T-helper 1 cell (primary cell): ENCODE data around the gene AGAP1.
A peak's percentile ranks its signal among the peaks of the same experiment; 100 is the strongest.

Experiments
- DNase-seq, 5 donors: peaks; one replicate each; pipeline ENCODE4 v3.0.0-alpha.2; 2012 to 2020

The AGAP1 gene

DNA sequence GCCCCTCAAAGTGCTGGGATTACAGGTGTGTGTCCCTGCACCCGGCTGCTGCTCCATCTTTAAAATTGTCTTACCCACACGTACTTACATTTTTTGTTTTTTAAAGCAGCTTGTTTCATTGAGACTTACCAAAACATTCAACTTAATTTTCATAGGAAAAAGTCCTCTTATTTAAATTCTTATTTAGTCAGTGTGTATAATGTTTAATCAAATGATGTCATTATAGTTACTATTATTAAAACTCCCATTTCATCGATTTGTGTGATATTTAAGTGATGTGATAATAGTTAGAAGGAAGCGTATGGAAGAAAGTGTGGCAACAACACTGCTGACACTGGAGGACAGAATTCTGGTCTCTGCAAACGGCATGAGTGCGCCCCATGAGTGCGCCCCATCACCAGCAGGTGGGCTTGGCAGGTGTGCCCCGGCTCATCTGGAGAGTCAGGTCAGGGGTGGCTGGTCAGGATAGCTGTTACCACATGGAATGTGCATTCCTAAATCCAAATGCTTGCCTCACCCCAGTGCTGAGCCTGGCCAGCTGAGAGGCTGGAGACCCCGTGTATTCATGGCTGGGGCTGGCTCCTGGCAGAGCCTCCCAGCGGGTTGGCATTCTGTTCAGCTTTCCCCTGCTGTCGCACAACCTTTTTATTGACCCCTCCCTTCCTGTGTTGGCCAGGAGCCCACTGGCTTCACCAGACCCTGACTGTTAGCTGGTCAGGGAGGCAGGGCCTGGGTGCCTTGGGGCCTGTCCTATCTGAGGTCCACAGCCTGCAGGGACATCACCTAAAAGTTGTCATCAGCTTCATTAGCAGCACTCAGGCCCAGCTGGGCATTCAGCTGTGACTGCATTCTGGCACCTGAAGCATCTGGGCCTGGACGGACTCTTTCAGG, 79.7 kb downstream of the AGAP1 start:
- DNase-seq, result no peak

DNA sequence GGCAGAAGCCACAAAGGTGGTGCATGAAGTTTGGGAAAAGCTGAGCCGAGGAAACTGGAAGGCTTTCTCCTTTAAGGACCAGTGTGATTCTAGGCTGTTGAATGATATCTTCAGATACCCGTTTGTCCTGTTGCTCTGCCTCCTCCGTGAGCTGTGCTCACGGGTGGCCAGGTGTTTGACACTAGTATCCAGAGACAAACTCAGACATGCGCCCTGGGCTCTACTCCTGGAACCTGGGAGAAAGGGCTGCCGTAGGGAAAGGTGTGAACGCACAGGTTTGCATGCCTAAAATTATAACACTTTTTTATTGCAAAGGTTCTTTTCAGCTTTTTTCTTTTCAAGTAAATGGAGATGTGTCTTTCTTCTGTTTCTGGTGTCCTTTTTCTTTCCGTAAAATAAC, 81.6 kb downstream of the AGAP1 start:
- no peak for DNase-seq

DNA sequence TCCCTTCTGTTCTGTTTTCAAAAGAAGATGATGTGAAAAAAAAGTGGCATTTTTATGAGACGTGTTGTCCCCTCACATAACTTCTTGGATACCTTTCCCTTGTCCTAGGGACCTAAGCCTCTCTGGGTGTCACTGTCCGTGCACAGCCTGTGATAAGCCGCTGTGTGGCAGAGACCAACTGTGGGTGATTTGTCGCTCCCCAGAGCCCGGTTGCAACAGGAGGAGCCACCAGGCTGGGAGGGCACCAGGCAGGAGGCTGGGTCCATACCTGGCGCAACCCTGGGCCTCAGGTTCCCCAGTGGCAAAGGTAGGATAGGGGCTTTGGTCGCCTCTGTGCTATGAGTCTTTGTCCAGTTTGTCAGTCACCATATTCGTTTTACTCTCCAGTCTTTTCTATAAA, 82.1 kb downstream of the AGAP1 start:
- DNase-seq, result no peak

DNA sequence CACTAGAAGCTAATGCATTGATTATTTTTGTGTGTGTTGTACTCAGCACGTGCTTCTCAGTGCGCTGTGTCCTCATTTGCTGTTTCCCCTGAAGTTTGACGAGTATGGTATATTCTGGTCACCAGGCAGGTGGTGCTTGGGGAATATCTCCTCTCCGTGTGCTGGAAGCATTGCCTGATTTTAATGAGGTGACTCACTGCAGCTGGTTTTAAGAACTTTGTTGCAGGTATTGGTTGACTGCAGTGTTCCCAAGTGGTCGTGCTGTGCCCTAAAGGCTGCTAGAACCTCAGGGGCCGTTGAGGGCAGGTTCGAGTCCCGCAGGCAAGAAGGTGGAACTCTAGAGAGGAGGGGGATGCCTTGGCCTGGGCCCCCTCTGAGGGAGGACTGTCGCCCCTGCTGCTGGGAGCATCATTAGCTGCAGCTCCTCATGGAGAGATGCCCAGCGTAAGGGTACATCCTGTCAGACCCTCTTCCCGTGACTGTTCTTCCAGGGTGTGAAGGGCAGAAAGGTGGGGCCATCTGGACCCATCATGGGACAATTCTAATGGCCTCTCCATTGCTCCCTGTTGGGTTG, 82.6 kb downstream of the AGAP1 start:
- DNase-seq, result no peak

DNA sequence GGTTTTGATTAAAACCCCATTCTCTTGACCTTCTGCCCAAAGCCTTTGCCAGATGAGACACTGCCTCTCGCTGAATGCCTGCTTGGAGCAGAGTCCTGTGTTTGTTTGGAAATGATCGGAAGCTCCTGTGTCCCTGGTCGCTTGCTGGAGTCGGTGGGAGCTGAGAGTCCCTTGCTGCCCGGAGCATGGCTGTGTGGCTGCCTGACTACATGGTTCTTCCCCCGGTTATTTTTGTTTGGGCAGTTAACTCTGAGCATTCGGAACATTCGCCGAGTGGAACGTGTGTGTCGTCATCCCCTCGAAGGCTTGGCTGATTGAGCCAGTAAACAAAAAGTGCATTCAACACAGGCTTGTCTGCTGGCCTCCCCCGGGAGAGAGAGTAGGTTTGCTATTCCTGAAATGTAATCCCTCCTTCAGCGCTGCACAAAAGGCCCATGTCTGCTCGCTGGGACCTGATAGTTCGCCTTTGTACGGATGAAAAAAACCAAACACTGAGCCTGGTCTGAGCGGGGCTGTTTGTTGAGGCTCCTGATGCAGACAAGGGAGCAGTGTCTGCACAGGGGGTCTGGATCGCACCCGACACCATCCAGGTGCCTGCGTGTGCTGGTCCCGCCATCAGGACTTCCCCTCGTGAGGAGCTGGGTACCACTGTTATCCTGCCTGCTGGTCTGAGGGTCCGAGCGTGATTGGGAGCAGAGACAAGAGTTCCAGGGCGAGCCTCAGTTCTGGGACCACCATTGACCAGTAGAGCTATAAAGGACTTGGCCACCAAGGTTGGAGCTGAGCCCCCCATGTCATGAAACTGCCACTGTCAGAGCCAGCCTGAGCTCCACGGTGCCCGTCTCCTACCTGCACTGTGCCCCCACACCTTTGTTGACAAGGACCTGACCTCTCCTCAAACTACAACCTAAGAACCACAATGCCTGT, 83.8 kb downstream of the AGAP1 start:
- no peak for DNase-seq

DNA sequence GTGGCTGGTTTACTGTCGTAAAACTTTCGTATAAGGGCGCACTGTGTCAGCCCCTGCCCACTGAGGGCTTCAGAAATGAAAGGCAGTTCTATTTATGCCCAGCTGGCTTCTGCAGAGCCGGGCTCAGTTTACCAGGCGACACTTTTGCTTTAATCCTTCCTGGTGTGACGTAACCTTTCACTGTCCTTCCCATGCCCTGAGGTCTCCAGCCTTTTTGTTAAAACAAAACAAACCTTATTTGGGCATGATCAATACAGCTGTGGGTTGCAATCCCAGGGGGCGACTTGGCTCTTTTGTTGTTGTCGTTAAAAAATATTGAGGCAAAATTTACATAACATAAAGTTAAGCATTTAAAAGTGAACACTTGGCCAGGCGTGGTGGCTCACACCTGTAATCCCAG, 85.3 kb downstream of the AGAP1 start:
- no peak for DNase-seq

DNA sequence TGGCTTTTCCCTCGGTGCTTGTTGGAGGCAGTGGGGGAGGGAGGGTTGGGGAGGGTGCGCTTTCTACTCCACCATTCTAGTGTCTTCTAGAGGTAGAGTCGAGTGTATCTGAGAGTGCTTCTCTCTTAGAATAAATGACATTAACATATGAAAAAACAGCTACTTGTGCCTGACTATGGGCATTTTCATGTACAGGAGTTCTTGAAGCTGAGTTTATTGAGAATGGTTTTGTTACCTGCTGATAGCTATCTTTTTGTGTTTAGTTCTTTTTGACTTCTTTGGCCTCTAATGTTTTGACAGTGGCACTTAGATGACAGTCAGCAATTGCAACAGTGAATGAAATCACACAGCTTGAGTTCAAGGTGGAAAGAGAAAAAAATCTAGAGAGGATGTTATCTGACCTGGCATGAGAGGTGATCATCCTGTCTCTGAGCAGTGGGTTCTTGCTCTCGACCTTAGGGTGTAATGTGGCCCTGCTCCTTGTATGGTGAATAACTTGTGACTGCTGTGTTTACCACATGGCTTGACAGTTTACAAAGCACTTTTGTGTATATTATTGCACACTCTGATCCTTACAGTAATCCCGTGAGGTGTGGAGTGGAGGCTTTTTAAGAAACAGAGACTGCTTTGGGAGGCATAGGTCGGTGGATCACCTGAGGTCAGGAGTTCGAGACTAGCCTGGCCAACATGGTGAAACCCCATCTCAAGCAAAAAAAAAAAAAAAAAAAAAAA, 86.7 kb downstream of the AGAP1 start:
- DNase-seq, result no peak

DNA sequence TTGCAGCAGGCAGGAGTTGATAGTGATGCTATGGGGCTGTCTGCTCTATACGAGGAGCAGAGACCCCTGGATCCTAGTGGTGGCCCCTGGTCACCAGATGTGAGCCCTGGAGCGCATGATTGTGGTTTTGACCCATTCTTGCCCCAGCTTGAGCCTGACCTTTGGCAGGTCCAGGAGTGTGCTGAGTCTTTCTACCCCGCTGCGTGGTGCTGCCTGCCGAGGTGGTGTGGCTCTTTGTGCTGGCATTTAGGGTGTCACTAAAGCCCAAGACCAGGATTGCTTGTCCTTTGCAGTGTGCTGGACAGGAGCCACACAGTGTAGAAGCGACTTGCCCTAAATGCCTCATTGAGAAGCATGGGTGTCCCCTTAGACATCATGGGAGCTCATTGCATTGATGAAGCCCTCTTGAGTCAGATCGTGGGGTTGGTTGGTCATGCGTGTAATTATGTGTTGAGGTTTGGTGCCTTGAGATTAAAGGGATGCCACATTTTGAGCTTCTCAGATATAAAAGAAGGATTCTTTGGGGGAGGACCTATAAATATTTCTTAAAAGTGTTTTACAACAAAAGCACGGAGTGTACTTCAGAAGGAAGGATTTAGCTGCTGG, 88.3 kb downstream of the AGAP1 start:
- no peak for DNase-seq

DNA sequence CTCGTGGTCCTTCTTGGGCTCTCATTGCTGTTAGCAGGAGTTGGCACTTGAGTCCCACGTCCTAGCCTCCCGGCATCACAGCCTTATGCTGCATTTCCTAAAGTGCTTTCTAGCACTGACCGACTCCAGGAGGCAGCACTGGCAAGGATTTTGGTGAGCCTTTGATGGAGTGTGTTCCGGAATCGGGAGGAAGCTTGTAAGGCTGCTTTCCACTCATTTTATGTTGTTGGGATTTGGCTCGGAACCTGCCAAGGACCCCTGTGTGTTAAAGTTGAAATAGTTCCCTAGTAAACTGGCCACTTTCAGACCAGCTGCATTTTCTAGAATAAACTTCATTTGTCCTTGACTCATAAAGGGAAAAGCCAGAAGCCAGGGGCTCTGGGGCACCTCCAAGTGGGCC, 88.9 kb downstream of the AGAP1 start:
- no peak for DNase-seq

DNA sequence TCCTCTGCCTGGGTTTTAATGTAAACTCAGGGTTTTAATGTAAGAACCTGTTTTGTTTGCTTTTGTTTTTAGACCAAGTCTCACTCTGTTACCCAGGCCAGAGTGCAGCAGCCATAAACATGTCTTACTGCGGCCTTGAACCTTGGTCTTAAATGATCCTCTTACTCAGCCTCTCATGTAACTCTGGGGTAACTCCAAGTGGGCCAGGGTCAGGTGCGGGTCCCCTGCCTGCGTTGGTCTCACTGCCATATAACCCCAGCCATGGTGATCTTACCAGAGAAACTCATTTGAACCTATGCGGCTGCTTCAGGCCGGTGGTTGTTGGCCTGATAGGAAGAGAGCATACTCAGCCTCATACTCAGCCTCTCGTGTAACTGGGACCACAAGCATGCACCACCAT, 89.3 kb downstream of the AGAP1 start:
- no peak for DNase-seq

DNA sequence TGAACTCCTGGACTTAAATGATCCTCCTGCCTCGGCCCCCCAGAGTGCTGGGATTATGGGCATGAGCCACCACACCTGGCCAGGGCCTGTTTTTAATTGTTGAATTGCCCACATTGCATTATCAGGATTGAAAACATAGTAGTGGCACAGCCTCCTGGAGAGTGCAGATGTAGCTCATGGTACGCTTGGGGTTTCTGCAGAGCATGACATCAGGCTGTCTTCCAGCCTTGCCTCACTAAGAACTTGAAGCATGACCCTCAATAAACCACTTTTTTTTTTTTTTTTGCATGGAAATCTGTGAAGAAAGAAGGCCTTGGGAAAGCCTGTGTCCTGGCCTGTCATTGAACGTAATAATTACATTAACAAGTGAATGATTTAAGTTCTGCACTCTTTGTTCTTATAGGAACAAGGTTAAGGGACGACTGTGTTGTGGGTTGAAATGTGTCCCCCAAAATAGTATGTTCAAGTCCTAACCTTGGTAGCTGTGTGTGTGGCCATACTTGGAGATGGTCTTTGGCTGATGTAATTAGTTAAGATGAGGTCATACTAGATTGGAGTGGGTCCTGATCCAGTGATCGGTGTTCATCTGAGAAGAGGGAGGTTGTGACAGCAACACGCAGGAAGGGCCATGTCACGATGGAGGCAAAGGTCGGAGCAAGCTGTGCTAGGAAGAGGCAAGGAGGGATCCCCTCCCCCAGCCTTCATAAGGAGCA, 90.2 kb downstream of the AGAP1 start:
- DNase-seq, result no peak

DNA sequence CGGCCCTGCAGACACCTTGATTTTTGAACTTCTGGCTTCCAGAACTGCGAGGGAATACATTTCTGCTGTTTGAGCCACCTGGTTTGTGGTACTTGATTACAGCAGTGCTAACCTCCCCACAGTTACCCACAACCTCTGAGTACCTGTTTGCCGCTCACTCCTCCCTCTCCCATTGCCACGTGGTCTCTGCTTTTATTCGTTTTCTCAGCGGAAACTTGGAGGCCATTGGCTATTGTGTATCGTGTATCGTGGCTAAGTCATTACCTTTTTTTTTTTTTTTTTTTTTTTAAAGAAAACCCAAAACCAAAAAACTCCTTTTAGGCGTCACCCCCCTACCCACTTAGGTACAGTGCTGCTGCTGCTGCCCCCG, 90.8 kb downstream of the AGAP1 start:
- no peak for DNase-seq

DNA sequence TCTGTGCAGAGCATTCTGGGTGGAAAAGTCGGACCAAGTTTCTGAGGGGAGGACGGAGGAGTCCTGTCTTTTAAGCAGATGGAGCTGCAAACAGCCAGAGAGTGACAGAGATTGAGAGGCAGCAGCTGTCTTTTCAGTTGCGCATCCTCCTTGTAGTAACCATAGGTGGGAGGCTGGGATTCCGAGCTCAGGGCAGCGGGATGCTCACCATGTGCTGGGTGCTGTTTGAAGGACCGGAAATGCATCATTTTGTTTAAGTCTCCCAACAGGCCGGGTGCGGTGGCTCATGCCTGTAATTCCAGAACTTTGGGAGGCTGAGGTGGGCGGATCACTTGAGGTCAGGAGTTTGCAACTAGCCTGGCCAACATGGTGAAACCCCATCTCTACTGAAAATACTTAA, 93.4 kb downstream of the AGAP1 start:
- no peak for DNase-seq

DNA sequence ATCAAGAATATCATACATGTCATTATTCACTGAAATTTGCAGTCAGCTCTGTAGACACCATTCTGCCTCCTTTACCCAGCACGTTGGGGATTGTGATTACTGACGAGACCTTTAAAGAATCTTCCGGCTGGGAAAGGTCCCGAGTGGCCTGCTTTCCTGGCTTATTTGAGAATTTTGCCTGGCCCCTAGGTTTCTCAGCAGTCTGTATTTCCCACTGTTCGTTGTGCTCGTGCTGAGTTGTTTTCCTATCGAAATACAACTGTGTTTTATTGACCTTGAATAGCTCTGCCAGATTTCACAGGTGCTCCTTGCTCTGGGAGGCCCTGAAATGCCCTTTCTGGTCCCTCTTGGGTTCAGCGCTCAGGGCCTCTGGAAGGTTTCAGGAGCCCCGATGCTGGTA, 94.9 kb downstream of the AGAP1 start:
- DNase-seq, result no peak

DNA sequence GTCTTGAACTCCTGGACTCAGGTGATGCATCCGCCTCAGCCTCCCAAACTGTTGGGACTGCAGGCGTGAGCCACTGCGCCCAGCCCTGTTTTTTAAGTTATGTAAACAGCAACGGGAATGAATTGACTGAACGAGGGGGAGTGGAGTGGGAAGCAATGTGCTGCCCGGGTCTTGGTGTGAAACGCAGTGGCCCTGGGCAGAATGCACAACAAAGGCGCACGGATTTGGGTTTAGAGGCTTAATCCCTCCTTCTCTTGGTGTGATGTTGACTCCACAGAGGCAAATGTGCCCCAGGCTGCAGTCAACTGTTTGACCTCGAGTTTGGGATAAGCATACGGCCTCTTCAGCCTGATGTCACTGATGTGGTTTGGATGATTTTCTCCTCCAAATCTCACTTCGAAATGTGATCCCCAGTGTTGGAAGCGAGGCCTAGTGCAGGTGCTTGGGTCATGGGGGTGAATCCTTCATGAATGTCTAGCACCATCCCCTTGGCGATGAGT, 97.4 kb downstream of the AGAP1 start:
- no peak for DNase-seq

DNA sequence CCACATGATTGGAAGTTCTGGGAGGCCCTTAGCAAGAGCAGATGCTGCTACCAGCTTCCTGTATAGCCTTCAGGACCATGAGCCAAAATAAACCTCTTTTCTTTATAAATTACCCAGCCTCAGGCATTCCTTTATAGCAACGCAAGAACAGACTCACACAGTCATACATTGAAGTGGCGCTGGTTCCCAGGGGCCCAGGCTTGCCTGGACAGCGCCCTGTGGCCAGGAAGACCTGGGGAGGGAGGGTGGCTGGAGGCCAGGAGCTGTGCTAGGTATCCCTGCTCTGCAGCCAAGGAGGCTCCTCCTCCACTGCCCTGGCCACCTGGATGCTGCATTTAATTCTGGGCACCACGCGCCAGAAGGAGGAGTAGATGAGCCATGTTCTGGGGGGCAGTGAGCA, 98.1 kb downstream of the AGAP1 start:
- DNase-seq, result no peak

DNA sequence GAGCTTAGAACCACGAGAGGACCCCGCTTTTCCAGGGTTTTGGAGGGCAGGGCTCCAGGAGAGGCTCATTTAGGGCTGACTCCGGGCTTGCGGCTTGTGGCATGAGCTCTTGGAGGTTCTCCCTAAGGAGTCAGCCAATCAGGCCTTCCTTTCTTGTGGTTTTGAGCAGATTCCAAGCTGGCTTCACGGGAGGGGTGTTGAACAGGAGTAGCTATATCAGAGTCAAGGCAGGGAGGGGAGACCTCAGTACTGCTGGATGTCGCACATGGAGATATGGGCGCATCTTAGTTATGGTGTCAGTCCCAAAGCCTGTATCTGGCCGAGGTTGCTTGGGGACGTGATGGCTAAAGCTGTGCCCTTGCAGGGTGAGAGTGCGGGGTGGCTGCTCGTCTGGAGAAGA, 98.6 kb downstream of the AGAP1 start:
- DNase-seq, result no peak

DNA sequence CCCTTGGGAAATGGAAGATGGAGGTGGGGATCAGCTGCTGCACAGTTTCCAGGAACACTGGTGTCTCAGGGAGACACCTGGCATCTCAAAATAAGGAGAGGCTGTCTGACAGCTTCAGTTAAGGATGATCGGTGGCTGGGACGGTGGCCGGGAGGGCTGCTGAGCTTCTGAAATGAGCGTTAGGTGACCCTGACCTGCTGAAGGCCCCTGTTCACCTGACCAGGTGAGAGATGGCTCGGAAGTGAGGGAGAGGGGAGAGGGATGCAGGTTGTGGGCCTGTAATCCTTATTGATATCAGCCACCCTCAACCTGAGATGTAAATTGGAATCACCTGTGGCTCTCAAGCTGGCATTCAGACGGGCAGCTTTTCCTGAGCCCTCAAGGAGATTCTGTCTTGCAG, 99.0 kb downstream of the AGAP1 start:
- no peak for DNase-seq

DNA sequence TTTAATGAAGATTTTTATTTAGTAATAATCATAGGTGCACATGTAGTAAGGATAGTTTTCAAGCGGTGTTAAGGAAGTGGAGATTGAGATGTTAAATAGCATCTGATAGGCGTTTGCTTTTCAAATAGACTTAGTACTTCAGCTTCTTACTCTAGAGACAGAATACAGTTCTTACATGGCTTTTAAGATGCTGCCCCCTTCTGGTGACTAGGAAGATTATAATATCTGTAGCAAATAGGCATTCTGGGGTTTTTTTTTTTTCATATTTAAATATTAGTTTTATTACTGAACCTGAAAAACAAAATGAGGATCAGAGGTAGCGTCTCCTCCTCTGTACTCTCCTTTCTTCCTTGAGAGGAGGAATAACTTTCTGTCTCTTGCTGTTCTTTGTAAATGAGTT, 100.2 kb downstream of the AGAP1 start:
- peak in 1 of 5 donors; percentile 28 for DNase-seq

DNA sequence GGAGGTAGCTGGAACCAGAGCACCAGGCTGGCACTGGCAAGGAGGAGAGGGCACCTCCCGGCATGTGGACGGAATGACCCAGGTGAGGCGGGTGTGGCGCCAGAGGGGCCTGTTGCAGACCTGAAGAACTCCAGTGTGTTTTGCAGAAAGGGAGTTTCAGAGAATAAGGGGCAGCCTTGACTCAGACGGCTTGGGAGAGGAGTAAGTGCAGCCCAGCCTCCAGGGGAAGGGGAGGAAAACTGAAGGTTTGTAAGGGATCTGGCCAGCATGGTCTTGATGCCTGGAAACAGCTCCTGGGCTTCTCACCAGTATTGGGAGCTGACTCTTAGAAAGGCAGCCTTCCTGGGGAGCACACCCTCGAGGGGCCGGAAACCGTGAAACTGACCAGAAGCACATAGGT, 101.1 kb downstream of the AGAP1 start:
- DNase-seq, result no peak

DNA sequence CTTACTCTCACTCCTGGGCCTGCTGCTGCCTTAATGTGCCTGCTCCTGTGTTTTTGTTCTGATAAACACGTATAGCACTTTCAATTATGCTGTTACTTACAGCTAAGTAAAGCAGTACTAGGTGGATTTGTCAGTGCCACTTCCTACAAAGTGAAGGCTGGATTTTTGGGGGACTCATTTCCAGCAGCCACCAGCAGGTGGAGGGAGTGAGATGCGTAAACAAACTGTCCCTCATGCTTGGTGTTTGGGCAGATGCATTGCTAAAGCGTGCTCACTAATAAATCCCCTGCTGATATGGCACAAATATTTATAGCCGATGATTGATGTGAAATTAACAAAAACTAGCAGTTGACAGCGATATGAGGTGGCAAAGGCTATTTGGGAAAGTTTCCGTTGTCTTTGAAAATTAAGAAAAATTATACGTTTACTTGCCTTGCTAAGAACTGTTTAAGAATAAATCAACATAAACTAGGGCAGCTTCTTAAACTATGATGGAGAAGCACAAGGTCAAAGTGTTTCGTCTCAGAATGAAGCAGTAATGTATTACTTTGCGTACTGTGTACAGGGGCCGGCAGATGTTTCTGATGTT, 101.7 kb downstream of the AGAP1 start:
- DNase-seq, result peak in 2 of 5 donors; percentile 13 to 38
